ENCODE results near the gene ST6GAL1.

DNA sequence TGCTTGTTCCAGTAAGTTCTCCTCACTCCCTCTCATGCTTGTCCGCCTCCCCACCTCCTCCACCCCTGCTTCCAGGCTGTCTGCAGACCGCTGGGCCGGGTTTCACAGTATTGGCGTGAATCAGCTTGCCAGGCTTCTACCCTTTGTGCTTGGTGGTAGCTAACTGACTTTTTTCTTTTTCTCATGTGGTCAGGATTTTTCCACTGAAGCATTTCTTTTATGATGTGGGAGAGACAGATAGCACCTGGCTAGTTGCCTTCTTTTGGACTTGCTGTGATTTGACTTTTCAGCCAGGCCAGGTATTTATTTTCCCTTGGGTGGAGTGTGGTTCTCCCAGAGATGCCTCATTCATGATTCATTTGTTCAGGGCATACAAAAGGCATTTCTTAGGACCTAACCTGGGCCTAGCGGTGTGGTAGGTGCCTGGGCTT lies 60.6 kb downstream of the ST6GAL1 start:
- TF ChIP-seq POLR2AphosphoS5 (IDR thresholded peaks at IDR 0.05) (no peak), CTCF (IDR thresholded peaks at IDR 0.05) (no peak)

Measured in gastroesophageal sphincter (tissue), 3 donors.